K562 (cell line): ENCODE measurements around the gene TMEM170A. TPM values are rescaled to one million over a fixed set of nuclear protein-coding genes. Genes with fewer than 3 reads are reported as not detected.

Source experiments
- ARNT ChIP-seq, 2 experiments: fragments of 450-650 bp; IDR thresholded peaks; 2 replicates each; pipeline ENCODE4 v1.6.1; 2016; ENCODE audit warnings: mild to moderate bottlenecking in 1 of 2
- BRD4 ChIP-seq: fragments of 200-600 bp; sonication (generic); IDR thresholded peaks from 2 replicates; pipeline ENCODE4 v1.6.1; 2017; ENCODE audit warnings: inconsistent platforms
- BRF2 ChIP-seq: IDR thresholded peaks from 3 replicates; pipeline ENCODE4 v1.6.1; 2011; ENCODE audit warnings: borderline replicate concordance, mild to moderate bottlenecking; ENCODE audit not compliant: insufficient read length, insufficient read depth
- CREB1 ChIP-seq, 2 experiments: sonication (generic) in 1 of 2; formaldehyde crosslinking in 1 of 2; IDR thresholded peaks; 2 replicates each; pipeline versions ENCODE4 v1.6.1 to v1.8.0; 2012 to 2022; ENCODE audit warnings: inconsistent platforms in 1 of 2, mild to moderate bottlenecking in 1 of 2, missing genetic modification reagents in 1 of 2, moderate library complexity in 1 of 2
- EZH2 ChIP-seq: IDR thresholded peaks from 2 replicates; pipeline ENCODE4 v1.6.1; 2012; ENCODE audit warnings: low read depth, mild to moderate bottlenecking, inconsistent platforms, low read length, borderline replicate concordance
- HNRNPH1 ChIP-seq: fragments of 200-400 bp; formaldehyde crosslinking; optimal IDR thresholded peaks from 2 replicates; pipeline ENCODE3; 2017; ENCODE audit warnings: low read depth, mild to moderate bottlenecking, low read length, moderate library complexity
- IRF1 ChIP-seq: sonication (generic); formaldehyde crosslinking; IDR thresholded peaks from 2 replicates; pipeline ENCODE4 v1.8.0; 2022; ENCODE audit warnings: missing genetic modification reagents, mild to moderate bottlenecking, borderline replicate concordance
- MLX ChIP-seq, 2 experiments: fragments of 450-650 bp in 1 of 2; sonication (generic) in 1 of 2; formaldehyde crosslinking; conservative IDR thresholded peaks; 2 replicates each; pipeline versions ENCODE4 v1.4.0 to v1.8.1; 2020 to 2022; ENCODE audit warnings: mild to moderate bottlenecking in 1 of 2, missing genetic modification reagents in 1 of 2
- MTF1 ChIP-seq: fragments of 250-450 bp; sonication (Bioruptor Pico); IDR thresholded peaks from 2 replicates; pipeline ENCODE4 v1.9.0; 2021; ENCODE audit warnings: moderate library complexity, mild to moderate bottlenecking, inconsistent platforms, borderline replicate concordance
- NFXL1 ChIP-seq: fragments of 450-650 bp; formaldehyde crosslinking; IDR thresholded peaks from 2 replicates; pipeline ENCODE4 v1.4.0; 2021; ENCODE audit warnings: mild to moderate bottlenecking
- PHTF2 ChIP-seq: fragments of 250-450 bp; sonication (Bioruptor Pico); IDR thresholded peaks from 2 replicates; pipeline ENCODE4 v1.5.0; 2021; ENCODE audit warnings: mild to moderate bottlenecking
- SFPQ ChIP-seq: fragments of 200-400 bp; formaldehyde crosslinking; IDR thresholded peaks from 2 replicates; pipeline ENCODE4 v1.6.1; 2017; ENCODE audit warnings: mild to moderate bottlenecking, low read depth, low read length, moderate library complexity
- SREBF1 ChIP-seq: fragments of 150-350 bp; IDR thresholded peaks from 2 replicates; pipeline ENCODE4 v1.6.1; 2014; ENCODE audit warnings: antibody characterized with exemption, low read depth, low read length, borderline replicate concordance
- SRSF1 ChIP-seq: fragments of 200-400 bp; formaldehyde crosslinking; IDR thresholded peaks from 2 replicates; pipeline ENCODE4 v1.6.1; 2017; ENCODE audit warnings: mild to moderate bottlenecking, low read depth, low read length, moderate library complexity
- TRIM28 ChIP-seq: fragments of 450-650 bp; IDR thresholded peaks from 2 replicates; pipeline ENCODE4 v1.6.1; 2017
- ZNF655 ChIP-seq: fragments of 250-450 bp; sonication (Bioruptor Pico); IDR thresholded peaks from 2 replicates; pipeline ENCODE4 v1.5.0; 2021
- ZSCAN29 ChIP-seq: fragments of 450-650 bp; IDR thresholded peaks from 2 replicates; pipeline ENCODE4 v1.6.1; 2017
- polyA plus RNA-seq, 8 experiments: library from polyadenylated mRNA; depleted of rRNA in 4 of 8; stranded (reverse) in 5 of 8; unstranded in 3 of 8; fragments of >200 nt; fragmentation: Nextera tagmentation in 2 of 8; fragmentation: Illumina TruSeq in 1 of 8; extraction: Ambion mirVana in 2 of 8; extraction: Trizol in 1 of 8; gene quantifications; 2 replicates each; pipeline versions ENCODE4 v1.2.1 to v1.2.3, GENCODE V29; 2011 to 2014; ENCODE audit warnings: inconsistent platforms in 1 of 8, missing spikeins in 1 of 8
- total RNA-seq, 7 experiments: library from RNA; depleted of rRNA in 6 of 7; stranded (reverse); fragments of >200 nt in 6 of 7; fragmentation: Illumina TruSeq in 2 of 7; extraction: Trizol in 2 of 7; gene quantifications; 2 replicates each; pipeline versions ENCODE4 v1.2.1 to v1.2.3, GENCODE V29; 2011 to 2021; ENCODE audit warnings: low replicate concordance in 1 of 7

TMEM170A gene
- total and polyA plus RNA-seq, 9 of the 15 experiments (the other 6 are each of a cell fraction or from before 2014, with no cell fraction given) = 6.1 to 30.2 (median 15.0) TPM

GRCh38 chr16:75433732-75434413, 30.6 kb downstream of the TMEM170A start (continued):
- TF ChIP-seq MTF1 (CRISPR knock-in tag) (no peak), HNRNPH1 (no peak), EZH2 (no peak), PHTF2 (CRISPR knock-in tag) (no peak), IRF1 (CRISPR knock-in tag) (0 out of 2 replicates have a peak, but pooled peaks have one; percentile 43), BRD4 (0 out of 2 replicates have a peak, but pooled peaks have one; percentile 72), CREB1 (IDR thresholded peaks at IDR 0.05) (no peak), CREB1 (CRISPR knock-in tag; IDR thresholded peaks at IDR 0.05) (no peak), TRIM28 (no peak), SREBF1 (no peak), NFXL1 (no peak), ARNT (IDR thresholded peaks at IDR 0.05) (peak in 1 of 2 experiments; percentile 74; a peak in 1 of 4 replicates), ZSCAN29 (no peak; the same call in none of the 2 replicates), SFPQ (no peak), BRF2 (no peak), SRSF1 (no peak), MLX (CRISPR knock-in tag; conservative IDR thresholded peaks at IDR 0.05) (no peak), ZNF655 (no peak)
- TF ChIP-seq, all 486 proteins: peak for 109
